ENCODE results near the gene HBG2.
"Not testable (repeated sequence)": the region's sequence is repeated elsewhere in the genome, so short reads cannot be mapped to it uniquely, and the experiment has no call there.

HBG2 gene

GRCh38 chr11:5282628-5283027 is 28.0 kb upstream of the HBG2 start:
- no peak for DNase-seq (ENCODE audit: low read depth, low spot score)

GRCh38 chr11:5281596-5281995 is 27.0 kb upstream of the HBG2 start:
- DNase-seq (ENCODE audit: low read depth, low spot score), result no peak

GRCh38 chr11:5280582-5281102 is 26.1 kb upstream of the HBG2 start:
- DNase-seq (ENCODE audit: low read depth, low spot score), result no peak

- DNase-seq (ENCODE audit: low read depth, low spot score), result no peak
Measured at GRCh38 chr11:5279471-5280090, 25.0 kb upstream of the HBG2 start.

GRCh38 chr11:5277807-5278382 is 23.3 kb upstream of the HBG2 start:
- DNase-seq (ENCODE audit: low read depth, low spot score), result no peak

- no peak for DNase-seq (ENCODE audit: low read depth, low spot score)
Measured at GRCh38 chr11:5276697-5277096, 22.1 kb upstream of the HBG2 start.

- no peak for DNase-seq (ENCODE audit: low read depth, low spot score)
Measured at GRCh38 chr11:5275369-5276110, 21.0 kb upstream of the HBG2 start.

- no peak for DNase-seq (ENCODE audit: low read depth, low spot score)
Measured at GRCh38 chr11:5274395-5274794, 19.8 kb upstream of the HBG2 start.

GRCh38 chr11:5272395-5273017 is 17.9 kb upstream of the HBG2 start:
- DNase-seq (ENCODE audit: low read depth, low spot score), result no peak

GRCh38 chr11:5269715-5270147 is 15.2 kb upstream of the HBG2 start, which contains the start of gene HBE1:
HBE1 (minus strand) TSS chr11:5269945; CDS start chr11:5269890, 55 bp downstream.
- no peak for DNase-seq (ENCODE audit: low read depth, low spot score)

GRCh38 chr11:5267033-5267563 is 12.5 kb upstream of the HBG2 start:
- DNase-seq (ENCODE audit: low read depth, low spot score), result no peak

- no peak for DNase-seq (ENCODE audit: low read depth, low spot score)
Measured at GRCh38 chr11:5266609-5267008, 12.0 kb upstream of the HBG2 start.

GRCh38 chr11:5265832-5266231 is 11.3 kb upstream of the HBG2 start:
- DNase-seq (ENCODE audit: low read depth, low spot score), result no peak

GRCh38 chr11:5258543-5259262 is 4.1 kb upstream of the HBG2 start:
- DNase-seq (ENCODE audit: low read depth, low spot score), result no peak

GRCh38 chr11:5257296-5257695 is 2.7 kb upstream of the HBG2 start:
- DNase-seq (ENCODE audit: low read depth, low spot score), result no peak

- not testable (repeated sequence) for DNase-seq (ENCODE audit: low read depth, low spot score)
Measured at GRCh38 chr11:5254023-5254422, 558 bp downstream of the HBG2 start.

- not testable (repeated sequence) for DNase-seq (ENCODE audit: low read depth, low spot score)
Measured at GRCh38 chr11:5253440-5253839, 1.1 kb downstream of the HBG2 start.

- DNase-seq (ENCODE audit: low read depth, low spot score), result no peak
Measured at GRCh38 chr11:5252919-5253265, 1.7 kb downstream of the HBG2 start.

GRCh38 chr11:5252192-5252918 is 2.2 kb downstream of the HBG2 start:
- DNase-seq (ENCODE audit: low read depth, low spot score), result no peak

- DNase-seq (ENCODE audit: low read depth, low spot score), result no peak
Measured at GRCh38 chr11:5251746-5252145, 2.8 kb downstream of the HBG2 start.

All from activated naive CD8-positive, alpha-beta T cell treated with anti-CD3 and anti-CD28 coated beads, Interleukin-2, amount 50 U/mL, for 16 hours (primary cell).